Mesenchymal stem cell (in vitro differentiated cells and primary cell): ENCODE results near the gene ST6GALNAC3.
A peak's percentile ranks its signal among the peaks of the same experiment; 100 is the strongest.

Experiments
- DNase-seq: peaks from one replicate; pipeline ENCODE4 v3.0.0-alpha.2; 2013
- H2AFZ ChIP-seq: one replicate; pipeline ENCODE4 v1.6.1; 2013; ENCODE audit warnings: low read depth, mild to moderate bottlenecking, control low read depth, inconsistent platforms, low read length, moderate library complexity
- H2AK5ac ChIP-seq: 2 replicates; pipeline ENCODE4 v1.6.1; 2013; ENCODE audit warnings: low read length, moderate library complexity, mild to moderate bottlenecking, inconsistent platforms; ENCODE audit not compliant: severe bottlenecking
- H2BK120ac ChIP-seq: one replicate; pipeline ENCODE4 v1.6.1; 2013; ENCODE audit warnings: low read depth, mild to moderate bottlenecking, inconsistent platforms, low read length, moderate library complexity
- H2BK12ac ChIP-seq, 2 experiments: one replicate each; pipeline ENCODE4 v1.6.1; 2013; ENCODE audit warnings: inconsistent platforms in 2 of 2, low read length in 2 of 2, mild to moderate bottlenecking in 2 of 2, moderate library complexity in 2 of 2, control low read depth in 1 of 2
- H2BK15ac ChIP-seq: one replicate; pipeline ENCODE4 v1.6.1; 2013; ENCODE audit warnings: mild to moderate bottlenecking, low read depth, inconsistent platforms; ENCODE audit not compliant: poor library complexity, severe bottlenecking
- H2BK5ac ChIP-seq: 2 replicates; pipeline ENCODE4 v1.6.1; 2013; ENCODE audit warnings: low read depth, mild to moderate bottlenecking, low read length, control low read depth, inconsistent platforms; ENCODE audit not compliant: poor library complexity, severe bottlenecking
- H3K14ac ChIP-seq, 2 experiments: one replicate each; pipeline ENCODE4 v1.6.1; 2013; ENCODE audit warnings: inconsistent platforms in 2 of 2, low read length in 2 of 2, control low read depth in 1 of 2, mild to moderate bottlenecking in 1 of 2, moderate library complexity in 1 of 2
- H3K18ac ChIP-seq, 2 experiments: one replicate each; pipeline ENCODE4 v1.6.1; 2013; ENCODE audit warnings: inconsistent platforms in 2 of 2, low read length in 2 of 2, control low read depth in 1 of 2, low read depth in 1 of 2, mild to moderate bottlenecking in 1 of 2
- H3K23ac ChIP-seq, 2 experiments: one replicate each; pipeline ENCODE4 v1.6.1; 2013; ENCODE audit warnings: inconsistent platforms in 2 of 2, low read length in 2 of 2, mild to moderate bottlenecking in 2 of 2, moderate library complexity in 2 of 2, control low read depth in 1 of 2
- H3K27ac ChIP-seq: 2 replicates; pipeline ENCODE4 v1.5.1; 2013; ENCODE audit warnings: mild to moderate bottlenecking, moderate library complexity, low read length, control low read depth, inconsistent platforms; ENCODE audit not compliant: poor library complexity, severe bottlenecking
- H3K27me3 ChIP-seq, 2 experiments: 2 replicates each; pipeline versions ENCODE4 v1.6.1 to v1.7.0; 2013; ENCODE audit warnings: low read length in 2 of 2, mild to moderate bottlenecking in 2 of 2, moderate library complexity in 2 of 2, control low read depth in 1 of 2, inconsistent platforms in 1 of 2; ENCODE audit not compliant: control insufficient read depth in 1 of 2, insufficient read depth in 1 of 2
- H3K36me3 ChIP-seq, 2 experiments: 2 replicates each; pipeline versions ENCODE4 v1.6.1 to v1.7.0; 2013; ENCODE audit warnings: low read length in 2 of 2, control low read depth in 1 of 2, inconsistent platforms in 1 of 2, low read depth in 1 of 2, mild to moderate bottlenecking in 1 of 2; ENCODE audit not compliant: insufficient read depth in 2 of 2, control insufficient read depth in 1 of 2
- H3K4ac ChIP-seq, 2 experiments: one replicate each; pipeline ENCODE4 v1.6.1; 2013; ENCODE audit warnings: inconsistent platforms in 2 of 2, low read length in 2 of 2, mild to moderate bottlenecking in 2 of 2, moderate library complexity in 2 of 2, control low read depth in 1 of 2, low read depth in 1 of 2
- H3K4me1 ChIP-seq: 2 replicates; pipeline ENCODE4 v1.6.1; 2013; ENCODE audit warnings: low read depth, low read length, control low read depth; ENCODE audit not compliant: control insufficient read depth, insufficient read depth
- H3K4me2 ChIP-seq: 2 replicates; pipeline ENCODE4 v1.6.1; 2013; ENCODE audit warnings: low read length, mild to moderate bottlenecking, inconsistent platforms; ENCODE audit not compliant: poor library complexity, severe bottlenecking
- H3K4me3 ChIP-seq, 2 experiments: 2 replicates each; pipeline versions ENCODE4 v1.5.1 to v1.7.0; 2013; ENCODE audit warnings: low read length in 2 of 2, mild to moderate bottlenecking in 2 of 2, control low read depth in 1 of 2, low read depth in 1 of 2; ENCODE audit not compliant: insufficient read depth in 1 of 2
- H3K79me1 ChIP-seq: replicated peaks from 2 replicates; pipeline ENCODE4 v1.6.1; 2013; ENCODE audit warnings: mild to moderate bottlenecking, control low read depth, low read length, inconsistent platforms; ENCODE audit not compliant: poor library complexity, severe bottlenecking
- H3K9ac ChIP-seq: 2 replicates; pipeline ENCODE4 v1.7.0; 2013; ENCODE audit warnings: mild to moderate bottlenecking, low read length, moderate library complexity
- H3K9me3 ChIP-seq: 2 replicates; pipeline ENCODE4 v1.7.0; 2013; ENCODE audit warnings: mild to moderate bottlenecking, low read length; ENCODE audit not compliant: control insufficient read depth
- H4K8ac ChIP-seq: one replicate; pipeline ENCODE4 v1.6.1; 2013; ENCODE audit warnings: inconsistent platforms, mild to moderate bottlenecking, low read length, moderate library complexity
- H4K91ac ChIP-seq: one replicate; pipeline ENCODE4 v1.6.1; 2013; ENCODE audit warnings: mild to moderate bottlenecking, low read length, inconsistent platforms
- WGBS: methylation state at CpG from one replicate; pipeline ENCODE4 v1.1.7; 2013; ENCODE audit warnings: mixed read lengths; 5-methylcytosine and 5-hydroxymethylcytosine counted together

ST6GALNAC3 gene

GRCh38 chr1:76075877-76076276 is 1.3 kb downstream of the ST6GALNAC3 start:
- no peaks in the 10 kb centered on the region for H3K79me1 ChIP-seq
- H3K9me3 ChIP-seq: no peaks in the 10 kb centered on the region
- peaks cover 3% of the 10 kb centered on the region for H3K4me1 ChIP-seq
- H3K27ac ChIP-seq: no peak overlapping the region
- no peak overlapping the region for H2AK5ac ChIP-seq
- H2BK12ac ChIP-seq: no peak overlapping the region
- WGBS: 82% methylated on average over 5 of the region's 5 CpGs
- no peak overlapping the region for H4K8ac ChIP-seq
- H3K14ac ChIP-seq: no peak overlapping the region
- H2AFZ ChIP-seq: no peak overlapping the region
- H3K18ac ChIP-seq: no peak overlapping the region
- no peak overlapping the region for H2BK15ac ChIP-seq
- no peak overlapping the region for H3K9ac ChIP-seq
- H2BK5ac ChIP-seq: no peak overlapping the region
- H3K27me3 ChIP-seq: peaks cover 0 to 15% of the 10 kb centered on the region in 2 experiments
- H3K4ac ChIP-seq: no peak overlapping the region
- H2BK120ac ChIP-seq: no peak overlapping the region
- H3K23ac ChIP-seq: no peak overlapping the region
- no peak overlapping the region for H3K4me2 ChIP-seq
- H3K4me3 ChIP-seq: no peak overlapping the region
- H3K36me3 ChIP-seq: no peaks in the 10 kb centered on the region
- DNase-seq: peak; percentile 8
- H4K91ac ChIP-seq: no peak overlapping the region

GRCh38 chr1:76079475-76080227 is 5.1 kb downstream of the ST6GALNAC3 start:
- H4K91ac ChIP-seq: no peak overlapping the region
- peaks cover 0 to 27% of the 10 kb centered on the region in 2 experiments for H3K27me3 ChIP-seq
- peaks cover under 1% of the 10 kb centered on the region for H3K79me1 ChIP-seq
- no peak overlapping the region for H4K8ac ChIP-seq
- H3K9ac ChIP-seq: no peak overlapping the region
- H2BK15ac ChIP-seq: no peak overlapping the region
- no peak overlapping the region for H3K4me3 ChIP-seq
- no peak overlapping the region for H3K4ac ChIP-seq
- no peak overlapping the region for H2AK5ac ChIP-seq
- peaks cover 3% of the 10 kb centered on the region for H3K4me1 ChIP-seq
- no peaks in the 10 kb centered on the region for H3K9me3 ChIP-seq
- no peak for DNase-seq
- H2BK120ac ChIP-seq: no peak overlapping the region
- no peak overlapping the region for H3K27ac ChIP-seq
- H3K23ac ChIP-seq: no peak overlapping the region
- no peak overlapping the region for H2AFZ ChIP-seq
- H2BK12ac ChIP-seq: no peak overlapping the region
- no peak overlapping the region for H3K4me2 ChIP-seq
- H3K36me3 ChIP-seq: no peaks in the 10 kb centered on the region
- 87% methylated on average over 6 of the region's 7 CpGs for WGBS
- H3K18ac ChIP-seq: no peak overlapping the region
- no peak overlapping the region for H3K14ac ChIP-seq
- no peak overlapping the region for H2BK5ac ChIP-seq

- H4K91ac ChIP-seq: no peak overlapping the region
- H2AK5ac ChIP-seq: no peak overlapping the region
- H2AFZ ChIP-seq: no peak overlapping the region
- no peak overlapping the region for H2BK15ac ChIP-seq
- no peak overlapping the region for H2BK5ac ChIP-seq
- 85% methylated on average over 4 of the region's 4 CpGs for WGBS
- H3K18ac ChIP-seq: no peak overlapping the region
- H2BK12ac ChIP-seq: no peak overlapping the region
- no peak overlapping the region for H3K9ac ChIP-seq
- no peak overlapping the region for H3K4me2 ChIP-seq
- no peaks in the 10 kb centered on the region for H3K4me1 ChIP-seq
- H3K4ac ChIP-seq: no peak overlapping the region
- H3K4me3 ChIP-seq: no peak overlapping the region
- H3K36me3 ChIP-seq: no peaks in the 10 kb centered on the region
- H3K79me1 ChIP-seq: peaks cover 2% of the 10 kb centered on the region
- H4K8ac ChIP-seq: no peak overlapping the region
- H3K23ac ChIP-seq: no peak overlapping the region
- H3K14ac ChIP-seq: no peak overlapping the region
- H2BK120ac ChIP-seq: no peak overlapping the region
- peaks cover 0 to 19% of the 10 kb centered on the region in 2 experiments for H3K27me3 ChIP-seq
- H3K27ac ChIP-seq: no peak overlapping the region
- no peak for DNase-seq
- no peaks in the 10 kb centered on the region for H3K9me3 ChIP-seq
Measured at GRCh38 chr1:76080552-76081079, 6.1 kb downstream of the ST6GALNAC3 start.

- Histone ChIP-seq H3K27ac (no peak overlapping the region), H2BK12ac (no peak overlapping the region), H3K4me2 (no peak overlapping the region), H3K9ac (no peak overlapping the region), H3K18ac (no peak overlapping the region), H3K4ac (no peak overlapping the region), H3K27me3 (peaks cover 0 to 14% of the 10 kb centered on the region in 2 experiments), H3K36me3 (no peaks in the 10 kb centered on the region), H2BK5ac (no peak overlapping the region), H3K9me3 (no peaks in the 10 kb centered on the region), H3K4me3 (no peak overlapping the region), H4K91ac (no peak overlapping the region), H2BK15ac (no peak overlapping the region), H2AK5ac (no peak overlapping the region), H3K79me1 (peaks cover 2% of the 10 kb centered on the region), H3K14ac (no peak overlapping the region), H3K23ac (no peak overlapping the region), H4K8ac (no peak overlapping the region), H2BK120ac (no peak overlapping the region), H2AFZ (no peak overlapping the region), H3K4me1 (no peaks in the 10 kb centered on the region)
- DNase-seq: no peak
- 65% methylated on average over 4 of the region's 4 CpGs for WGBS
Measured at GRCh38 chr1:76082062-76082461, 7.5 kb downstream of the ST6GALNAC3 start.
